Vagina (tissue), 2 donors: ENCODE results near the gene RNF43.

ENCODE experiments used
- CTCF ChIP-seq, 3 experiments: fragments of 450-650 bp in 2 of 3; fragments of 200-600 bp in 1 of 3; sonication (generic) in 1 of 3; IDR thresholded peaks; one replicate each; pipeline ENCODE4 v1.5.1; 2017 to 2019; ENCODE audit warnings: antibody characterized with exemption in 3 of 3, mild to moderate bottlenecking in 2 of 3, moderate library complexity in 2 of 3
- POLR2A ChIP-seq, 2 donors: fragments of 450-650 bp; IDR thresholded peaks; one replicate each; pipeline ENCODE4 v1.6.1; 2017; ENCODE audit warnings: antibody characterized with exemption in 2 of 2, mild to moderate bottlenecking in 2 of 2, moderate library complexity in 2 of 2
- POLR2AphosphoS5 ChIP-seq, 2 donors: sonication (generic); formaldehyde crosslinking; IDR thresholded peaks; one replicate each; pipeline ENCODE4 v1.9.0; 2017; ENCODE audit warnings: antibody characterized with exemption in 2 of 2, mild to moderate bottlenecking in 2 of 2, low read depth in 1 of 2; ENCODE audit not compliant: insufficient read depth in 1 of 2

- no peak for TF ChIP-seq CTCF (IDR thresholded peaks at IDR 0.05)
- TF ChIP-seq POLR2AphosphoS5 (IDR thresholded peaks at IDR 0.05; ENCODE audit: insufficient read depth in 1 of 2, low read depth in 1 of 2): no peak
- TF ChIP-seq POLR2A (IDR thresholded peaks at IDR 0.05): no peak
These were observed 39.7 kb downstream of the RNF43 start for GRCh38 chr17:58377661-58378060.
